Liver (tissue), 9 donors: ENCODE measurements around the gene SLC25A17. TPM values are rescaled to one million over a fixed set of nuclear protein-coding genes. Genes with fewer than 3 reads are reported as not detected.

ENCODE experiments used
- DNase-seq: peaks from one replicate; pipeline ENCODE4 v3.0.0-alpha.2; 2017; ENCODE audit warnings: low spot score
- H3K27ac ChIP-seq, 2 donors: one replicate each; pipeline ENCODE4 v1.7.0; 2013; ENCODE audit warnings: inconsistent platforms in 2 of 2, low read length in 2 of 2, control low read depth in 1 of 2, low read depth in 1 of 2, mild to moderate bottlenecking in 1 of 2
- H3K27me3 ChIP-seq, 4 donors: one replicate each; pipeline versions ENCODE4 v1.6.1 to v1.7.0; 2013; ENCODE audit warnings: low read length in 3 of 4, inconsistent platforms in 1 of 4, mild to moderate bottlenecking in 1 of 4, moderate library complexity in 1 of 4; ENCODE audit not compliant: control insufficient read depth in 4 of 4, insufficient read depth in 4 of 4
- H3K36me3 ChIP-seq, 4 donors: one replicate each; pipeline versions ENCODE4 v1.6.1 to v1.7.0; 2013; ENCODE audit warnings: low read length in 3 of 4, mild to moderate bottlenecking in 3 of 4, low read depth in 1 of 4, moderate library complexity in 1 of 4; ENCODE audit not compliant: control insufficient read depth in 4 of 4, insufficient read depth in 3 of 4
- H3K4me1 ChIP-seq, 4 donors: one replicate each; pipeline versions ENCODE4 v1.6.1 to v1.7.0; 2013; ENCODE audit warnings: low read length in 3 of 4, mild to moderate bottlenecking in 3 of 4, moderate library complexity in 1 of 4; ENCODE audit not compliant: control insufficient read depth in 4 of 4, insufficient read depth in 4 of 4
- H3K4me3 ChIP-seq, 3 donors: one replicate each; pipeline versions ENCODE4 v1.6.1 to v1.7.0; 2013; ENCODE audit warnings: low read length in 3 of 3, control low read depth in 1 of 3, low read depth in 1 of 3, mild to moderate bottlenecking in 1 of 3
- H3K9ac ChIP-seq, 2 donors: one replicate each; pipeline ENCODE4 v1.7.0; 2013; ENCODE audit warnings: low read length in 2 of 2, mild to moderate bottlenecking in 2 of 2, moderate library complexity in 2 of 2, control low read depth in 1 of 2, low read depth in 1 of 2
- H3K9me3 ChIP-seq, 4 donors: one replicate each; pipeline versions ENCODE4 v1.6.1 to v1.7.0; 2013; ENCODE audit warnings: low read length in 3 of 4; ENCODE audit not compliant: control insufficient read depth in 4 of 4
- EGR1 ChIP-seq, 2 donors: IDR thresholded peaks; 2 replicates each; pipeline ENCODE4 v1.6.1; 2016 to 2018; ENCODE audit warnings: antibody characterized with exemption in 2 of 2, low read depth in 2 of 2
- FOXA1 ChIP-seq: IDR thresholded peaks from 2 replicates; pipeline ENCODE4 v1.6.1; 2016; ENCODE audit warnings: antibody characterized with exemption
- FOXA2 ChIP-seq: IDR thresholded peaks from 2 replicates; pipeline ENCODE4 v1.6.1; 2016; ENCODE audit warnings: antibody characterized with exemption
- GABPA ChIP-seq, 2 donors: IDR thresholded peaks in 1 of 2; conservative IDR thresholded peaks in 1 of 2; 2 replicates each; pipeline ENCODE4 v1.6.1; 2016; ENCODE audit warnings: antibody characterized with exemption in 2 of 2, mild to moderate bottlenecking in 1 of 2, moderate library complexity in 1 of 2
- HNF4A ChIP-seq, 2 donors: conservative IDR thresholded peaks; 2 replicates each; pipeline ENCODE4 v1.6.1; 2016; ENCODE audit warnings: antibody characterized with exemption in 2 of 2, mild to moderate bottlenecking in 2 of 2
- HNF4G ChIP-seq: IDR thresholded peaks from 2 replicates; pipeline ENCODE4 v1.6.1; 2016; ENCODE audit warnings: antibody characterized with exemption
- JUND ChIP-seq, 2 donors: IDR thresholded peaks; 2 replicates each; pipeline ENCODE4 v1.6.1; 2016; ENCODE audit warnings: antibody characterized with exemption in 2 of 2
- NR2F2 ChIP-seq: IDR thresholded peaks from 2 replicates; pipeline ENCODE4 v1.6.1; 2016; ENCODE audit warnings: antibody characterized with exemption
- RAD21 ChIP-seq, 2 donors: IDR thresholded peaks; 2 replicates each; pipeline ENCODE4 v1.6.1; 2016; ENCODE audit warnings: antibody characterized with exemption in 2 of 2, mild to moderate bottlenecking in 2 of 2
- RXRA ChIP-seq, 2 donors: IDR thresholded peaks; 2 replicates each; pipeline ENCODE4 v1.6.1; 2017 to 2018; ENCODE audit warnings: antibody characterized with exemption in 2 of 2, mild to moderate bottlenecking in 1 of 2
- SP1 ChIP-seq: IDR thresholded peaks from 2 replicates; pipeline ENCODE4 v1.6.1; 2018; ENCODE audit warnings: antibody characterized with exemption, mild to moderate bottlenecking
- TAF1 ChIP-seq: conservative IDR thresholded peaks from 2 replicates; pipeline ENCODE4 v1.6.1; 2016; ENCODE audit warnings: antibody characterized with exemption, mild to moderate bottlenecking
- YY1 ChIP-seq: IDR thresholded peaks from 2 replicates; pipeline ENCODE4 v1.6.1; 2016; ENCODE audit warnings: antibody characterized with exemption, mild to moderate bottlenecking
- WGBS: extraction: QIAGEN DNeasy Blood & Tissue Kit; methylation state at CpG from one replicate; pipeline ENCODE4 v1.1.7; 2013; 5-methylcytosine and 5-hydroxymethylcytosine counted together
- polyA plus RNA-seq, 2 donors: library from polyadenylated mRNA; stranded (reverse) in 1 of 2; unstranded in 1 of 2; fragments of 200-250 nt in 1 of 2; fragments of >200 nt in 1 of 2; fragmentation: Nextera tagmentation in 1 of 2; extraction: Ambion mirVana in 1 of 2; gene quantifications; one replicate each; pipeline versions ENCODE4 v1.2.1 to v1.2.3, GENCODE V29; 2013 to 2015
- total RNA-seq, 2 donors: library from RNA; depleted of rRNA; stranded (reverse); fragments of >200 nt; gene quantifications; one replicate each; pipeline ENCODE4 v1.2.3, GENCODE V29; 2014
- TF ChIP-seq, protein P1 (sequence below): IDR thresholded peaks from 2 replicates; pipeline ENCODE4 v1.6.1; 2016; ENCODE audit warnings: antibody characterized with exemption
- TF ChIP-seq, protein P2 (sequence below): fragments of 150-350 bp; IDR thresholded peaks from 2 replicates; pipeline ENCODE4 v1.5.1; 2017; ENCODE audit warnings: improper control_type of control experiment, low read depth, low read length; ENCODE audit not compliant: missing input control
- TF ChIP-seq, protein P3 (sequence below): IDR thresholded peaks from 2 replicates; pipeline ENCODE4 v1.6.1; 2016; ENCODE audit warnings: antibody characterized with exemption
- TF ChIP-seq, protein P4 (sequence below): IDR thresholded peaks from 2 replicates; pipeline ENCODE4 v1.6.1; 2016; ENCODE audit warnings: antibody characterized with exemption, mild to moderate bottlenecking
- TF ChIP-seq, protein P5 (sequence below): IDR thresholded peaks from 2 replicates; pipeline ENCODE4 v1.6.1; 2016; ENCODE audit warnings: antibody characterized with exemption
- donor health status: healthy.
- donor health status: healthy.
- donor health status: healthy.
- donor health status: healthy.
- donor health status: healthy.

SLC25A17 gene
- total and polyA plus RNA-seq, 4 donors = 7.3 to 17.5 (median 11.2) TPM

DNA sequence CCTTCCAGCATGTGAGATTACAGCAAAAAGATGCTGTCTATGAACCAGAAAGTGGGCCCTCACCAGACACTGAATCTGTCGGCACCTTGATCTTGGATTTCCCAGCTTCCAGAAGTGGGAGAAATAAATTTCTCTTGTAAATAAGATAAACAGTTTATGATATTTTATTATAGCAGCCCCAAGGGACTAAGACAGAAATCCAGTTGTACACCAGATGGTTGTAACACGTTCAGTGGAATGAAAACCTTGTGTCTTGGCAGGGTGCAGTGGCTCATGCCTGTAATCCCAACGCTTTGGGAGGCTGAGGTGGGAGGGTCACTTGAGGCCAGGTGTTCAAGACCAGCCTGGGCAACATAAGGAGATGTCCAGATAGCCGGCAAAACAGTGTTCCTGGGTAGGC lies 78.0 kb downstream of the SLC25A17 start:
- TF ChIP-seq, protein P1, sequence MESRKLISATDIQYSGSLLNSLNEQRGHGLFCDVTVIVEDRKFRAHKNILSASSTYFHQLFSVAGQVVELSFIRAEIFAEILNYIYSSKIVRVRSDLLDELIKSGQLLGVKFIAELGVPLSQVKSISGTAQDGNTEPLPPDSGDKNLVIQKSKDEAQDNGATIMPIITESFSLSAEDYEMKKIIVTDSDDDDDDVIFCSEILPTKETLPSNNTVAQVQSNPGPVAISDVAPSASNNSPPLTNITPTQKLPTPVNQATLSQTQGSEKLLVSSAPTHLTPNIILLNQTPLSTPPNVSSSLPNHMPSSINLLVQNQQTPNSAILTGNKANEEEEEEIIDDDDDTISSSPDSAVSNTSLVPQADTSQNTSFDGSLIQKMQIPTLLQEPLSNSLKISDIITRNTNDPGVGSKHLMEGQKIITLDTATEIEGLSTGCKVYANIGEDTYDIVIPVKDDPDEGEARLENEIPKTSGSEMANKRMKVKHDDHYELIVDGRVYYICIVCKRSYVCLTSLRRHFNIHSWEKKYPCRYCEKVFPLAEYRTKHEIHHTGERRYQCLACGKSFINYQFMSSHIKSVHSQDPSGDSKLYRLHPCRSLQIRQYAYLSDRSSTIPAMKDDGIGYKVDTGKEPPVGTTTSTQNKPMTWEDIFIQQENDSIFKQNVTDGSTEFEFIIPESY = no peak
- TF ChIP-seq, protein P2, sequence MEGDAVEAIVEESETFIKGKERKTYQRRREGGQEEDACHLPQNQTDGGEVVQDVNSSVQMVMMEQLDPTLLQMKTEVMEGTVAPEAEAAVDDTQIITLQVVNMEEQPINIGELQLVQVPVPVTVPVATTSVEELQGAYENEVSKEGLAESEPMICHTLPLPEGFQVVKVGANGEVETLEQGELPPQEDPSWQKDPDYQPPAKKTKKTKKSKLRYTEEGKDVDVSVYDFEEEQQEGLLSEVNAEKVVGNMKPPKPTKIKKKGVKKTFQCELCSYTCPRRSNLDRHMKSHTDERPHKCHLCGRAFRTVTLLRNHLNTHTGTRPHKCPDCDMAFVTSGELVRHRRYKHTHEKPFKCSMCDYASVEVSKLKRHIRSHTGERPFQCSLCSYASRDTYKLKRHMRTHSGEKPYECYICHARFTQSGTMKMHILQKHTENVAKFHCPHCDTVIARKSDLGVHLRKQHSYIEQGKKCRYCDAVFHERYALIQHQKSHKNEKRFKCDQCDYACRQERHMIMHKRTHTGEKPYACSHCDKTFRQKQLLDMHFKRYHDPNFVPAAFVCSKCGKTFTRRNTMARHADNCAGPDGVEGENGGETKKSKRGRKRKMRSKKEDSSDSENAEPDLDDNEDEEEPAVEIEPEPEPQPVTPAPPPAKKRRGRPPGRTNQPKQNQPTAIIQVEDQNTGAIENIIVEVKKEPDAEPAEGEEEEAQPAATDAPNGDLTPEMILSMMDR = no peak
- TF ChIP-seq FOXA2 (no peak), JUND (IDR thresholded peaks at IDR 0.05) (no peak), EGR1 (IDR thresholded peaks at IDR 0.05; ENCODE audit: low read depth in 2 of 2) (no peak), SP1 (no peak), RAD21 (IDR thresholded peaks at IDR 0.05) (no peak), RXRA (IDR thresholded peaks at IDR 0.05) (no peak), HNF4G (no peak)
- TF ChIP-seq, protein P3, sequence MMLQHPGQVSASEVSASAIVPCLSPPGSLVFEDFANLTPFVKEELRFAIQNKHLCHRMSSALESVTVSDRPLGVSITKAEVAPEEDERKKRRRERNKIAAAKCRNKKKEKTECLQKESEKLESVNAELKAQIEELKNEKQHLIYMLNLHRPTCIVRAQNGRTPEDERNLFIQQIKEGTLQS = no peak
- Histone ChIP-seq H3K27ac (no peak overlapping the region), H3K4me3 (no peak overlapping the region), H3K9ac (no peak overlapping the region), H3K9me3 (no peaks in the 10 kb centered on the region), H3K36me3 (no peaks in the 10 kb centered on the region), H3K4me1 (no peaks in the 10 kb centered on the region), H3K27me3 (no peaks in the 10 kb centered on the region)
- no peak for DNase-seq
- 86% methylated on average over 4 of the region's 4 CpGs for WGBS

DNA sequence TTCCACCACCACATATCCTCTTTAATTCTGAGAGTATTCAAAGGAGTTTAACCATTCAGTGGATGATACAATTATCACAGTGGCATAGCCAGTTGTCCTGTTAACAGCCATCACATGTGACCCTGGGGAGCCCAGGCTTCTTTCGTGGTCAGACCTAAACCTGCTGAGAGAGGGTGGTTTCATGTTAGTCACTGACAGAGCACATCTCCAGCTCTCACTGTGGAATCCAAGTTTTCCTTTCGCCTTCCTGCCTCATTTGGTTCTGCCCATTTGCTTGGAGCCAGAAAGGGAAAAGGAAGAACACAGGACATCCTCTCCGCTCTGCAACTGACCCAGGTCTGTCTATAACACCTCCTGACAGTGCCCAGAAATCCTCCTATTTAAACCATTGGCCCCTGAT lies 79.4 kb downstream of the SLC25A17 start:
- DNase-seq = no peak
- TF ChIP-seq, protein P1 = no peak
- TF ChIP-seq EGR1 (IDR thresholded peaks at IDR 0.05; ENCODE audit: low read depth in 2 of 2) = no peak
- no peak for TF ChIP-seq TAF1
- no peak for TF ChIP-seq HNF4G
- TF ChIP-seq, protein P3 = no peak
- no peak for TF ChIP-seq FOXA2
- no peak for TF ChIP-seq JUND (IDR thresholded peaks at IDR 0.05)
- no peak for TF ChIP-seq SP1
- no peak for TF ChIP-seq HNF4A (conservative IDR thresholded peaks at IDR 0.05)
- TF ChIP-seq, protein P4, sequence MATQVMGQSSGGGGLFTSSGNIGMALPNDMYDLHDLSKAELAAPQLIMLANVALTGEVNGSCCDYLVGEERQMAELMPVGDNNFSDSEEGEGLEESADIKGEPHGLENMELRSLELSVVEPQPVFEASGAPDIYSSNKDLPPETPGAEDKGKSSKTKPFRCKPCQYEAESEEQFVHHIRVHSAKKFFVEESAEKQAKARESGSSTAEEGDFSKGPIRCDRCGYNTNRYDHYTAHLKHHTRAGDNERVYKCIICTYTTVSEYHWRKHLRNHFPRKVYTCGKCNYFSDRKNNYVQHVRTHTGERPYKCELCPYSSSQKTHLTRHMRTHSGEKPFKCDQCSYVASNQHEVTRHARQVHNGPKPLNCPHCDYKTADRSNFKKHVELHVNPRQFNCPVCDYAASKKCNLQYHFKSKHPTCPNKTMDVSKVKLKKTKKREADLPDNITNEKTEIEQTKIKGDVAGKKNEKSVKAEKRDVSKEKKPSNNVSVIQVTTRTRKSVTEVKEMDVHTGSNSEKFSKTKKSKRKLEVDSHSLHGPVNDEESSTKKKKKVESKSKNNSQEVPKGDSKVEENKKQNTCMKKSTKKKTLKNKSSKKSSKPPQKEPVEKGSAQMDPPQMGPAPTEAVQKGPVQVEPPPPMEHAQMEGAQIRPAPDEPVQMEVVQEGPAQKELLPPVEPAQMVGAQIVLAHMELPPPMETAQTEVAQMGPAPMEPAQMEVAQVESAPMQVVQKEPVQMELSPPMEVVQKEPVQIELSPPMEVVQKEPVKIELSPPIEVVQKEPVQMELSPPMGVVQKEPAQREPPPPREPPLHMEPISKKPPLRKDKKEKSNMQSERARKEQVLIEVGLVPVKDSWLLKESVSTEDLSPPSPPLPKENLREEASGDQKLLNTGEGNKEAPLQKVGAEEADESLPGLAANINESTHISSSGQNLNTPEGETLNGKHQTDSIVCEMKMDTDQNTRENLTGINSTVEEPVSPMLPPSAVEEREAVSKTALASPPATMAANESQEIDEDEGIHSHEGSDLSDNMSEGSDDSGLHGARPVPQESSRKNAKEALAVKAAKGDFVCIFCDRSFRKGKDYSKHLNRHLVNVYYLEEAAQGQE = no peak
- TF ChIP-seq, protein P2 = no peak
- no peak for TF ChIP-seq YY1
- TF ChIP-seq FOXA1 = no peak
- TF ChIP-seq, protein P5, sequence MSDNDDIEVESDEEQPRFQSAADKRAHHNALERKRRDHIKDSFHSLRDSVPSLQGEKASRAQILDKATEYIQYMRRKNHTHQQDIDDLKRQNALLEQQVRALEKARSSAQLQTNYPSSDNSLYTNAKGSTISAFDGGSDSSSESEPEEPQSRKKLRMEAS = no peak
- no peak for TF ChIP-seq GABPA (IDR thresholded peaks at IDR 0.05 in 1 of 2, conservative IDR thresholded peaks at IDR 0.05 in 1 of 2)
- TF ChIP-seq NR2F2 = no peak
- no peak for TF ChIP-seq RXRA (IDR thresholded peaks at IDR 0.05)
- TF ChIP-seq RAD21 (IDR thresholded peaks at IDR 0.05) = no peak
- H3K9ac ChIP-seq = no peak overlapping the region
- no peaks in the 10 kb centered on the region for H3K4me1 ChIP-seq
- no peaks in the 10 kb centered on the region for H3K27me3 ChIP-seq
- H3K9me3 ChIP-seq = no peaks in the 10 kb centered on the region
- no peaks in the 10 kb centered on the region for H3K36me3 ChIP-seq
- no peak overlapping the region for H3K4me3 ChIP-seq
- H3K27ac ChIP-seq = no peak overlapping the region
- 81% methylated on average over 3 of the region's 3 CpGs for WGBS
